Panc1 (cell line): Measurements from ENCODE around the gene LIN7B. TPM values are rescaled to one million over a fixed set of nuclear protein-coding genes. Genes with fewer than 3 reads are reported as not detected.

Source experiments
- ATAC-seq: fragments of 200-7000 bp; cut with Tn5 transposase; 2 replicates; pipeline ENCODE4 v1.9.1; 2020; ENCODE audit warnings: mild to moderate bottlenecking, moderate library complexity
- BruUV-seq: library from RNA; stranded (reverse); fragments of 400-500 nt; replicated peaks from 2 replicates; lab custom pipeline; 2021; lab: Mats Ljungman, UMichigan
- CTCF ChIA-PET: fragments of 300-600 bp; sonication (Branson Sonifier 250); formaldehyde crosslinking; loops from one replicate; lab custom pipeline; 2022; ENCODE audit warnings: antibody characterized with exemption; lab: Charles Lee
- POLR2A ChIA-PET: fragments of 300-600 bp; sonication (Branson Sonifier 250); formaldehyde crosslinking; loops from one replicate; lab custom pipeline; 2022; ENCODE audit warnings: antibody characterized with exemption; lab: Charles Lee
- DNase-seq: peaks from one replicate; pipeline ENCODE4 v3.0.0-alpha.2; 2010; ENCODE audit warnings: low read depth, low spot score
- H3K27ac ChIP-seq: 2 replicates; pipeline ENCODE4 v1.5.1; 2011; ENCODE audit warnings: mild to moderate bottlenecking, low read length, inconsistent platforms
- H3K27me3 ChIP-seq: fragments of 200-500 bp; sonication (Bioruptor generic); 2 replicates; pipeline ENCODE4 v1.6.0; 2014; ENCODE audit warnings: low read length, inconsistent platforms; ENCODE audit not compliant: control insufficient read depth, insufficient read depth
- H3K36me3 ChIP-seq: fragments of 200-500 bp; sonication (Bioruptor generic); 2 replicates; pipeline ENCODE4 v1.5.1; 2014; ENCODE audit warnings: inconsistent platforms, mild to moderate bottlenecking, low read length, moderate library complexity; ENCODE audit not compliant: control insufficient read depth, insufficient read depth
- H3K4me1 ChIP-seq: 2 replicates; pipeline ENCODE4 v1.5.1; 2011; ENCODE audit warnings: inconsistent platforms, mild to moderate bottlenecking, low read length, moderate library complexity; ENCODE audit not compliant: control insufficient read depth, insufficient read depth
- H3K4me3 ChIP-seq, 2 experiments: 2 replicates each; pipeline ENCODE4 v1.5.1; 2011 to 2012; ENCODE audit warnings: low read depth in 2 of 2, low read length in 2 of 2, mild to moderate bottlenecking in 2 of 2, inconsistent platforms in 1 of 2, moderate library complexity in 1 of 2
- H3K9me3 ChIP-seq: fragments of 200-500 bp; sonication (Bioruptor generic); 2 replicates; pipeline ENCODE4 v1.5.1; 2014; ENCODE audit warnings: low read depth, mild to moderate bottlenecking, inconsistent platforms, low read length, moderate library complexity; ENCODE audit not compliant: control insufficient read depth, insufficient read depth
- CTCF ChIP-seq: fragments of 450-650 bp; IDR thresholded peaks from 2 replicates; pipeline ENCODE4 v1.5.1; 2017; ENCODE audit warnings: mild to moderate bottlenecking
- POLR2AphosphoS5 ChIP-seq: IDR thresholded peaks from 2 replicates; pipeline ENCODE4 v1.6.1; 2012; ENCODE audit warnings: mild to moderate bottlenecking, low read depth, low read length, moderate library complexity
- REST ChIP-seq, 2 experiments: IDR thresholded peaks; 2 replicates each; pipeline ENCODE4 v1.6.1; 2011 to 2012; ENCODE audit warnings: low read depth in 2 of 2, control low read depth in 1 of 2, low read length in 1 of 2, mild to moderate bottlenecking in 1 of 2, moderate library complexity in 1 of 2; ENCODE audit not compliant: insufficient read depth in 1 of 2
- SIN3A ChIP-seq: IDR thresholded peaks from 2 replicates; pipeline ENCODE4 v1.6.1; 2012; ENCODE audit warnings: low read depth, mild to moderate bottlenecking, low read length, moderate library complexity, borderline replicate concordance; ENCODE audit not compliant: insufficient read depth
- TCF7L2 ChIP-seq: IDR thresholded peaks from 2 replicates; pipeline ENCODE4 v1.6.1; 2011; ENCODE audit warnings: mild to moderate bottlenecking, low read depth, low read length, inconsistent platforms
- in situ Hi-C: cut with HindIII; loops from 2 replicates; pipeline ENCODE4 v1.10.0; 2016; ENCODE audit warnings: low sequenced_read_pairs, low pct_unique_long_range_greater_than_20kb
- intact Hi-C: fragments of 100-400 bp; cut with micrococcal nuclease; formaldehyde crosslinking; loops from one replicate; pipeline ENCODE4 v1.10.0; 2022; ENCODE audit not compliant: unreplicated experiment
- total RNA-seq: library from RNA; stranded (reverse); gene quantifications from one replicate; pipeline ENCODE4 v1.2.1, GENCODE V29; 2021; ENCODE audit not compliant: unreplicated experiment

Gene LIN7B
- total RNA-seq, 1 experiment from 2014 or later = 6.4 TPM

GRCh38 chr19:49086296-49086695, 27.9 kb upstream of the LIN7B start:
- intact Hi-C loops = no loop called here
- no peaks in the 10 kb centered on the region for H3K4me1 ChIP-seq
- DNase-seq (no peak), ATAC-seq (no peak)
- H3K36me3 ChIP-seq = peaks cover 13% of the 10 kb centered on the region
- H3K27ac ChIP-seq = peak overlapping the region; percentile 94
- no peak for TF ChIP-seq POLR2AphosphoS5
- H3K27me3 ChIP-seq = no peaks in the 10 kb centered on the region
- H3K9me3 ChIP-seq = no peaks in the 10 kb centered on the region
- BruUV-seq = no TSS peak
- ChIA-PET CTCF (no interaction called here), POLR2A (no interaction called here)
- in situ Hi-C loops = no loop called here
- H3K4me3 ChIP-seq = peak overlapping the region; percentile 93 to 95

- H3K36me3 ChIP-seq = peaks cover 9% of the 10 kb centered on the region
- BruUV-seq = no TSS peak
- DNase-seq (no peak), ATAC-seq (no peak)
- intact Hi-C loops = no loop called here
- no peaks in the 10 kb centered on the region for H3K4me1 ChIP-seq
- no peaks in the 10 kb centered on the region for H3K27me3 ChIP-seq
- H3K27ac ChIP-seq = no peak overlapping the region
- in situ Hi-C loops = no loop called here
- POLR2A ChIA-PET = no interaction called here
- no peaks in the 10 kb centered on the region for H3K9me3 ChIP-seq
- CTCF ChIA-PET = no interaction called here
- H3K4me3 ChIP-seq = no peak overlapping the region
- no peak for TF ChIP-seq TCF7L2
- TF ChIP-seq SIN3A = no peak
- no peak for TF ChIP-seq POLR2AphosphoS5
- no peak for TF ChIP-seq REST (IDR thresholded peaks at IDR 0.05; ENCODE audit: insufficient read depth in 1 of 2, low read depth in 2 of 2, low read length in 1 of 2)
These were observed 22.7 kb upstream of the LIN7B start for GRCh38 chr19:49091391-49092038.

GRCh38 chr19:49092686-49093085, 21.5 kb upstream of the LIN7B start:
- no TSS peak for BruUV-seq
- ATAC-seq = no peak
- H3K27ac ChIP-seq = no peak overlapping the region
- no peak for DNase-seq
- H3K4me1 ChIP-seq = peaks cover 6% of the 10 kb centered on the region
- in situ Hi-C loops = no loop called here
- no peaks in the 10 kb centered on the region for H3K9me3 ChIP-seq
- intact Hi-C loops = no loop called here
- H3K36me3 ChIP-seq = peaks cover 9% of the 10 kb centered on the region
- TF ChIP-seq SIN3A (no peak), REST (IDR thresholded peaks at IDR 0.05; ENCODE audit: insufficient read depth in 1 of 2, low read depth in 2 of 2, low read length in 1 of 2) (no peak), CTCF (no peak), POLR2AphosphoS5 (no peak), TCF7L2 (no peak)
- ChIA-PET CTCF (no interaction called here), POLR2A (no interaction called here)
- no peaks in the 10 kb centered on the region for H3K27me3 ChIP-seq
- no peak overlapping the region for H3K4me3 ChIP-seq
